ENCODE measurements around the gene NR1H2. TPM values are rescaled to one million over a fixed set of nuclear protein-coding genes. Genes with fewer than 3 reads are reported as not detected.
"Not testable (repeated sequence)": the region's sequence is repeated elsewhere in the genome, so short reads cannot be mapped to it uniquely, and the experiment has no call there.

Gene NR1H2
- polyA plus RNA-seq, 10 donors: 14.8 to 24.6 (median 18.7) TPM

DNA sequence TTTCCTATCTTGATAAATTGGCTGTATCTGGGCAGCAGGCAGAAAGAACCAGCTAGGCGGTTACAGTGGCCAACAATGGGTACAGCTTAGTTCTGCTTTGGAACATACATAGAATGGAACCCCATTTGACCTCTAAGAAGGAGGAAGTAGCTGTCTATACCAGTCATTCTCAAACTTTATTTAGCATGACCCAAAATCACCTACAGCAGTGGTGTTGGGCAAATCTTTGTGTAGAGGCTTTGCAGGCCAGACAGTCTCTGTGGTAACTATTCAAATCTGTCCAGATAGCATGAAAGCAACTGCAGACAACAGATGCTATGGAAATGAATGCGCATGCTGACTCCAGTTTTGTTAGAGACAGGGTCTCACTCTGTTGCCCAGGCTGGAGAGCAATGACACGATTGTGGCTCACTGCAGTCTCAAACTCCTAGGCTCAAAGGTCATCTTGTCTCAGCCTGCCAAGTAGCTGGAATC lies 35.1 kb upstream of the NR1H2 start:
- DNase-seq: no peak

DNA sequence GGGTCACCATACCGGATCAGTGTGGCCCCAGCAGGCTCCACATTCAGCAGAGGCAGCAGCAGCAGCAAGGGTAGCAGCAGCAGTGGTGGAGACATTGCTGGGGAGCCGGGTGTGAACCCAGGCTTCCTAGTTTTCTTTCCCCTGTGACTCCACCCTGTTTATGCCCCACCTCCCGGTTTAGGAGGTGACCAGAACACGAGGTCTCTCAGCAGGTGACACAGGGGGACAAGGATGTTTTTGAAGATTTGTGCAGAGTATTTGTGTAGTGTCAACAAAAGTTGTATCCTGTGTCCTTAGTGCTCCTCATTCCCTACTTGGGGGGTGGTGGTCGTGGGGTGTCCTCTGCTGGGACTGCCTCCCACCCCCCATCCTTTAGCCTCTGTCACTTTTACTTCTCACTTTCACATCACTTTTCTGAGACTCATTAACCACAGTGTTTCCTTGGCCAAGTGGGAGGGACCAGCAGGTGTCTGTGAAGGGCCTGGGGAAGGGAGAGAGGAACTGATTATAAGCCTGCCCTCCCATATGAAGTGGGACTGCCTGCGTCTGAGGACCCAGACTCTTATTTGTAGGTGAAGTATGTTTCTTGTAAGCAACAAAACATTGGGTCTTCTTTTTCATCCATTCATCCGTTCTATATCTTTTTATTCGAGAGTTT lies 31.5 kb upstream of the NR1H2 start:
- no peak for DNase-seq

DNA sequence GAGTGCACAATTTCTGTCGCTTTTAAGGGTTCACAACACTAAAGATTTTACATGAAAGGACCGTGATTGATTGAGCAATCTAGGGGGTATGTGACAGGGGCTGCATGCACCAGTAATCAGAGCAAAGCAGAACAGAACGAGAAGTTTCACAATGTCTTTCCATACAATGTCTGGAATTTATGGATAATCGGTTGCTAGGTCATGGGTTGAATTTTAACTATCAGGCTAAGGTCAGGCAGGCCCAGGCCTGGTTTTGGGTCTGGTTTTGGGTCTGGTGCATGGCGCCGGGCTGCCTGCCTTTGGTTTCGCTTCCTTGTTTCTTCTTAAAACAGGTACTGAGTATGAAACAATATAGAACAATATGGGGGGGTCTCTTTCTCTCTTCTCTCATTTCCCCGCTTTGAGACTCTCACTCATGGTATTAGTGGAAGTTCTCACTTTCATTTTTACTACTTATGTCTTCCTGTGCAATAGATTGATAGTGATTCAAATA lies 29.1 kb upstream of the NR1H2 start:
- not testable (repeated sequence) for DNase-seq

DNA sequence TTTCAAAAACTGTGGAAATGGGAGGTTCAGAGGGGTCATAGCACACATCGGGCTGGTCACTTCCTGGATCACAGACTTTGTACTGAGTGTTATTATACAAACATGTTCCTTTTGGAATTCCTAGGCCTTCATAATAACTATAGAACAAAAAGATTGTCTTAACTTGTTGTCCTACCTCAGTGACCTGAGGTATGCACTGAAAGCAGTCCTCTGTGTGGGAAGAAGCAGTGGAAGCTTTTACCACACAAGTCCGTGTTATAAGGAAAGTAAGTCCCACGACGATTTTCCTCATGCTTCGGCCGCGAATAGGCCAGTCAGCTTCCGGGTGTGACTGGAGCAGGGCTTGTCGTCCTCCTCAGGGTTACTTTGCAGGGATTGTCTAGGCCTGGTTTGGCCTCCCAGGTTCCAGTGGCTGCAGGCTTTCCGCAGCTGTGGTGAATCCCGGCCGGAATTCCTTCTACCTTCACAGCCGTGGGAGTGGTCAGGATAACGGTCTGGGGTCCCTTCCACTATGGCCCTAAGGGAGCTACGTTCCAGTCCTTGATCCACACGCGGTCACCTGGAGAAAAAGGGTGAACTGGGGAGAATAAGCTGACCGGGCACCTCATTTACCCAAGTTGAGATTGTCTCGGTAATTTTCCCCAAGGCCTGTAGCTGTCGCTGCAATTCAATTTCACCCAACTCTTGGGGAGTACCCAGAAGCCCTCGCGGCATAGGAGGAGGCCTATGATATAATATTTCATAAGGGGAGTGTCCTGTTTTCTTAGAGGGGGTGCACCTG lies 26.8 kb upstream of the NR1H2 start:
- DNase-seq: no peak

DNA sequence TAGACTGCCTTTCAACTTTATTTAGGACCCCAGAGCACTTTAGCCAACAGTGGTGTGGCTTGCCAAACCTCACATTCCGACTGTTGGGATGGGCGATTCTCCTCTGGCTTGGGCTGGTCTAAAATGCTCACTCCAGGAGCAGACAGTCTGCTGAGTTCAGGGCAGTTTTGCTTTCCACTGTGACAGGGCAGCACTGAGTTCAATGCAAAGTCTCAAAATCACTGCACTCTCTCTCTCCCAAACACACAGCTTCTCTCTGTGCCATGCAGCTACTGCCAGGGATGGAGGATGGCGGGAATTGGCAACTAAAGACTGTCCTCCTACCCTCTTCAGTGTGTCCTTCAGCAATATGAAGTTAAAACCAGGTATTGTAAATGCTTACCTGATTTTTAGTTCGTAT lies 24.0 kb upstream of the NR1H2 start:
- no peak for DNase-seq

DNA sequence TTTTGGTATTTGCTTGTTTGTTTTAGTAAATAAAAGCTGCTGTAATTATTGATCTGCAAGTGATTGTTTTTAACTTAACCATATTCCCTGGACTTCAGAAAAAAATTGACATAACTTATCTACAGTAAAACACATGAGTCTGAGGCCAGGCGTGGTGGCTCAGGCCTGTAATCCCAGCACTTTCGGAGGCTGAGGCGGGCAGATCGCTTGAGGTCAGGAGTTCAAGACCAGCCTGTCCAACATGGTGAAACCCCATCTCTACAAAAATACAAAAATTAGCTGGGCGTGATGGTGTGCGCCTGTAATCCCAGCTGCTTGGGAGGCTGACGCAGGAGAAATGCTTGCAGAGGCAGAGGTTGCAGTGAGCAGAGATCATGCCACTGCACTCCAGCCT lies 22.8 kb upstream of the NR1H2 start:
- DNase-seq: not testable (repeated sequence)

DNA sequence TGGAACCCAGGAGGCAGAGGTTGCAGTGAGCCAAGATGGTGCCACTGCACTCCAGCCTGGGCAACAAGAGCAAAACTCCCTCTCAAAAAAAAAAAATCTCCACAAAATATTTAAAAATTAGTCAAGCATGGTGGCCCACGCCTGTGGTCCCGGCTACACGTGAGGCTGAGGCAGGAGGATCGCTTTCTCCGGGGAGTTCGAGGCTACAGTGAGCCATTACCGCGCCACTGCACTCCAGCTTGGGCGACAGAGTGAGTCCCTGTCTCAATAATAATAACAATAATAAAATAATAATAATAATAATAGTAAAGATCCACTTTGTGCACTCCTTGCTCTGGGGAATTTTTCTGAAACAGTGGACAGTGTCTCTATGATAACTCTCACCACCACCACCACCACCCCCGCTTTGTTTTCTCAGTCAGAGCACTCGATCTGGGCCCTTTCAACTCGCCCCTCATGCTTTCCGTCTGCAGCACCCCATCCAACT lies 19.5 kb upstream of the NR1H2 start:
- no peak for DNase-seq

DNA sequence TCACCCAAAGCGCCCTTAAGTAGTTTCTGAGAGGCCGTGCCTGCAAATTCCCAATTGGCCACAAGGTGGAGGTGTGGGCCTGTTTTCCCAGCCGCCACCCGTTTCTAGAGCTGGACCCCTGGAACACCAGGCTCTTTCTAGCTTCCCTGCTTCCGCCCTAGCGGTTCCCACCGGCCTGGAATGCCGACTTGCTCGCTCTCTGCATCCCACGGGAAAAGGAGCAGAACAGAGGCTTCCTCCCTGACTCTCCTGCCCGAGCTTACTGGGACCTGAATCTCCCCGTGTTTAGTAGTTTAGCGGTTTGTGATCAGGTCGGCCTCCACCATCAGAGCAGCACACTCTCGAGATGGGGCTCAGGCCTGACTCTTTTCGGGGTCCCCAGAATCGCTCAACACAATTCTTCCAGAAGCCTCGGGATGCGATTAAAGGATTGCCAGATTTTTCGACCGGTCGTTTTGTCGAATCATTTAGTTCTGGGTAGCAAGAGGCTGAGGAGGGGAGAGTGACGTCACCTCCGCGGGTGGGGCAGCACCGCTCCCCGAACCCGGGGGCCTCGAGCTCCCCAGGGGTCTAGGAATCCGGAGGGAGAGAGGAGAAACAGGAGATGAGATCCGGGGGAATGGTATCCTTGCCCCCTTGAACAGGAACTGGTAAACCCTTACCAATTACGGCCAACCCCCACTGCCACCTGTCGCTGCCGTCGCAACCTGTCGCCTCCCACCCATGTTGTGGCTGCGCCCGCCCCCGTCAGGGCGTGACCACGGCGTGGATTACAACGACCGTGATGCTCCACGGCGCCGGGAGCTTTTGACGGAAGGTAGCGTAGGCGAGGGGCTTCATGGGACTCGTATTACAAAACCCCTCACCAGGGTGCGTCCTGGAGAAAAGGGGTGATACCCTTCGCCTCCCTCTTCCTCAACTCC lies 18.8 kb upstream of the NR1H2 start:
- DNase-seq: peak; percentile 45 to 82 (median 59)

DNA sequence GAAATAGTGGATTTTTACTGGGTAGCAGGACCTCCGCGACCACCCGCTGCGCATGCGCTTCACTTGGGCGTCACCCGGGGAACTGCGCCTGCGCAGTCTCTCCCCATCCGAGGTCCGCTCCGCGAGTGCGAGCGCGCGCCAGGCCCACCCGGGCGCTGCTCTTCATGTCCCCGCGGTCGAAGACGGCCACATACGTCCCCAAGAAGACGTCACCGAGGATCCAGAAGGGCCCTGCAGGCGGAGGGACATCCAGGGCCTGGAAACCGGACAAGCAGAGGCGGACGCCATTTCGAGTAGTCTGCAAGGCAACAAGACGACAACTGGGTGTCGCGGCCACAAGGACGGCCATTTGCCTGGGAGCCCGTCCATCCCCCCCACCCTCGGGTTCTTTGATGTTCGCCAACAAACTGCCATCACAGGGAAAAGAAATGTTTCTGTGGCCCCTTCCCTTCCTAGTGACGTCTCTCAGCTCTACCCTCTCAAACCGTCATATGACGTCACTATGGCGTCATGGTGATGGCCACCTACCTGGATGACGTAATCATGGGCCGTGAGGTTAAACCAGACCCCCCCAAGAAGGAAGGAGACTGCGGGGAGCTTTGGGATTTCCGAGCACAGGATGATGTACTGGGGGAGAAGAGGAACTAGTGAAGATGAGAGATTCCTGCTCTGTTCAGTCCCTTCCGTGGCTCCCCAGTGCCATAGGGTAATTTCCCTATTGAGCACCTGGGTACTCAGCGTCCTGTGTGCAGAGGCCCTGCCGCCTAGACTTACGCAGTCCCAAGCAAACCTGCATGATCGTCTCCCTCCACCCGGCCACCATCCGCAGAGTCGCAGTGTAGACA lies 17.6 kb upstream of the NR1H2 start:
- peak; percentile 42 to 82 (median 82) for DNase-seq

DNA sequence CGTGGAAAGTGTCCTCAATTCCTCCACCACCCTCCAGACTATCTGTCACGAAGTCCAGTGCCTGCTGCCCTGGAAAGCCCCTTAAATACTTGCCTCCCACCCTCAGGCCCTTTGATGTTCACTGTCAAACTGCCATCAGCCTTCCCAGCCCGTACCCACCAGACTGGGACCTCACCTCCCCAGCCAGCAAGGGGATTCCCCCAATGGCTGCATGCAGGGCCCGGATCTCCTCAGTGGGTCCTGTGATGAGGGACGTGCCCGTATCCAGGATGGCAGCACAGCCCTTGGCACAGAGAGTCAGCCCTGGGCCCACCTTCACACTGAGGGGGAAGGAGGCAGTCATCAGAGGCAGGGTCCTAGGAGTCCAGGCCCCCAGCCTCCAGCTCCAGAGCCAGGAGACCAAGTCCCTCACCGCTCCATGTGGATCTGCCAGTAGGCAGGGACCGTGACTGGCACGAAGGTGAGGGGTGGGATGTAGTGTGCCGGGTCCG lies 16.9 kb upstream of the NR1H2 start:
- no peak for DNase-seq

DNA sequence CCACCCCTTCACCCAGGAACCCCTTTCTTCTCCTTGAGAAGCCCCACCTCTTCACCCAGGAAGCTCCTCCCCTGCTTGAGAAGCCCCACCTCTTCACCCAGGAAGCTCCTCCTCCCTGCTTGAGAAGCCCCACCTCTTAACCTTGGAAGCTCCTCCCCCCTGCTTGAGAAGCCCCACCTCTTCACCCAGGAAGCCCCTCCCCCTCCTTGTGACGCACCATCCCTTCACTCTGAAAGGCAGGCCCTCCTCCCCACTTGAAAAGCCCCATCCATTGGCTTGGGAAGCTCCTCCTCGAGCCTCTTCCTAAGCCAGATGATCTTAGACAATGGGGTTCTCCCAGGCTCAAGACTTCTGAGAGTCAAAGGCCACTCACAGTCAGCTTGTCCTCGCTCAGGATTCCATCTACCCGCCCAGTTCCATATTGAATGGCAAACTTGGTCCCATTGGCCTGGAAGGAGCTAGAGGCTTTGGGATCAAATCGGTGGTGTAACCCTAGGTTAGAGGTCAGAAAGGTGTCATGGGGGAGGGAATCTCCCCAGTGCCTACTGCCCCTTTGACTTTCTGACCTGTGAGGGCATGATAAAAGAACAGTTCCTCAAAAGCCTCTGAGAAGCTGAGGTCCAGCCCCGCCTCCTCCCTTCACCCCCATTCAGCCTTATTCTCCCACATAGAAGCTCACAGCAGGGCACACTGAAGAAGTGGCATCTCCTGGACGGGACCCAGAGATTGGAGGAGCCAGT lies 14.8 kb upstream of the NR1H2 start:
- DNase-seq: no peak

DNA sequence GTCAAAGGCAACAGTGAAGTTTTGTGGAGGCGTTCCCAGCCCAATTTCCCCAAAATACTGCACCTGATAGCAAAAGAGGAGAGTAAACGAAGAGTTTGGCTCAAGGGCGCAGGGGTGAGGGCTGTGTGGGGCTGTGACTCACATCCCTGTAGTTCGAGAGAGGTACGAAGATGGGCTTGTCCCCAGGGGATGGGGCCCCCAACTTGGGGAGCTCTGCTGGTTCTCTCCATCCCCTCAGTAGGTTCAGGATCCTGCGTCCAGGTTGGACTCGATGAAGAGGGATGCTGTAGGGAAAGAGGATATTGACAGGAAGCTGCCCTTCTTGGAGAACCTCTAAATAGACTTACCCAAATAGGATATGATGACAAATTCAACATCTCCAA lies 14.2 kb upstream of the NR1H2 start:
- DNase-seq: no peak

DNA sequence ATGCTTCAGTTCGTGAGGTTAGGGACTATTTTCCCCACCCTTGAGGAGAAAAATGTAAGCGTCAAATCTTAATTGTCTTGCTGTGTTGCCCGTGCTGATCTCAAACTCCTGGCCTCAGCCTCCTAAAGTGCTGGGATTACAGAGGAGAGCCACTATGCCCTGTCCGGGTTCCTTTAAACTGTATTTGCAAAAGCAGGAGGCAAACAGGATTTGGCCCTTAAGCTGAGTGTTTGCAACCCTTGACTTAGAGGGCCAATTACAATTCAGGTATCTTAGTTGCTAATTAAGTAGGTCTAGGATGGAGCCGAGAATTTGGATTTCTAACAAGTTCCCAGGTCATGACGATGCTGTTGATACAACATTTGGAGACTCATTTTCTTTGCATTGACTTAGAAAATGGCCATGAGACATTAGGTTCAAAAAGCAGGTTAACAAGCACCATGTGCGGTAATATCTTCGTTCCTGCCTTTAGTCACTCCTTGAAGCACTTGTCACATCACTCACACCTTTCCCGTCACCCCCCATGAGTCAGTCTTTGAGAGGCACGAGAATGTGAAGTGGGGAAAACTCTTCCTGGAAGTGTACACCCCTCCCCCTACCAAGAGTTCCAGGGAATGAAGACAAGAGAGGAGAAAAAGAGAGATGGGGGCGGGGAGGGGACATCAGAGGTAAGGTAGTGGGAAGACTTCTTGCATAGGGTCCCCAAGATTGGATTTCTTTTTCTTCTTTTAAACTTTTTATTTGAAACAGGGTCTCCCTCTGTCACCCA lies 13.4 kb upstream of the NR1H2 start:
- no peak for DNase-seq

DNA sequence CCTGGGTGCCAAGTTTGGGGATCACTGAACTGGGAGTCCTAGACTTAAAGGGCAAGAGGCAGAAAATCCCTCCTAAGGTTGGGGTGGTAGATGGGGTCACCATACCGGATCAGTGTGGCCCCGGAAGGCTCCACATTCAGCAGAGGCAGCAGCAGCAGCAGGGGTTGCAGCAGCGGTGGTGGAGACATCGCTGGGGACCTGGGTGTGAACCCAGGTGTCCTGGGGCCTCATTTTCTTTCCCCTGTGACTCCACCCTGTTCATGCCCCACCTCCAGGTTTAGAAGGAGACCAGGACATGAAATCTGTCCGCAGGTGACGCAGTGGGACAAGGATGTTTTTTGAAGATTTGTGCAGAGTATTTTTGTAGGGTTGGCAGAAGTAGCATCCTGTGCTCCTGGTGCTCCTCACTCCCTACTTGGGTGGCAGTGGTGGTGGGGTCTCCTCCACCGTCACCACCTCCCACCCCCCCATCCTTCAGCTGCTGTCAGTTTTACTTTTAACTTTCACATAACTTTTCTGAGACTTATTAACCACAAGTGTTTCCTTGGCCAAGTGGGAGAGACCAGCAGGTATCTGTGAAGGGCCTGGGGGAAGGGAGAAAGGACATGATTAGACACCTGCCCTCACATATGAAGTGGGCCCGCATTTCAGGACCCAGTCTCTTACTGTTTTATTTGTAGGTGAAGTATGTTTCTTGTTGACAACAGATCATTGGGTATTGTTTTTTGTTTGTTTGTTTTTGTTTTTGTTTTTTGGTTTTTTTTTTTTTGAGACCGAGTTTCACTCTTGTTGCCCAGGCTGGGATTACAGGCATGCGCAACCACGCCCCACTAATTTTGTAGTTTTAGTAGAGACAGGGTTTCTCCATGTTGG lies 10.6 kb upstream of the NR1H2 start, which contains the start of gene NAPSA:
Gene NAPSA, minus strand, starts transcription at position 206 of the 873 bp plus-strand sequence. Its CDS starts 18 bp downstream, at position 188.
- no peak for DNase-seq

DNA sequence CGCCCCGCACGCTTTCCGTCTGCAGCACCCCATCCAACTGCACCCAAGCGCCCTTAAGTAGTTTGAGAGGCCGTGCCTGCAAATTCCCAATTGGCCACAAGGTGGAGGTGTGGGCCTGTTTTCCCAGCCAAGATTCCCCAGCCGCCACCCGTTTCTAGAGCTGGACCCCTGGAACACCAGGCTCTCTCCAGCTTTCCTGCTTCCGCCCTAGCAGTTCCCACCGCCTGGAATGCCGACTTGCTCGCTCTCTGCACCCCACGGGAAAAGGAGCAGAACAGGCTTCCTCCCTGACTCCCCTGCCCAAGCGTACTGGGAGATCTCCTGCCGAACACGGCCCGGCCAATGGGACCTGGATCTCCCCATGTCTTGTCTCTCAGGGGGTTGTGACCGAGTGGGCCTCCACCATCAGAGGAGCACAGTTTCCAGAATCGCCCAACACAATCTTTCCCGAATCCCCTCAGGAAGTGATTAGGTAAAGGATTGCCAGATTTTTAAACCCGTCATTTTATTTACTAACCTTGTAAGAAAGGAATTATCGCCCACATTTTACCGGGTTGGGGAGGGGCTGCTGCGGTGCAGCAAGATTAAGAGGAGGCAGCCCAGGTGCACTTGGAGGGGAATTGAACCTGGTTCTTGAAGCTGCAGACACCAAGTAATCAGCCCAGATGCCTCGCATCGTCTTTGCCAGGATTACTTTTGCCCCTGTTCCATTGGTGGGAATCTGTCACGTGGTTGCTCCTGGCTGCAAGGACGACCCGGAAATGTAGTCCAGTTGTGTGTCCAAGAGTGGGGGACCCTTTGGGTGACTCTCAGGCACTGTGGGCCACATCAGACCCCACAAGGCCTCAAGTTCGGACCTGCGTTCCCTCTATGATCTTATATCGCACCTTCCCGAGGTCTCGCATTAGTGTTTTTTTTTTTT lies 7.3 kb upstream of the NR1H2 start:
- DNase-seq: peak; percentile 85 to 93 (median 86)

DNA sequence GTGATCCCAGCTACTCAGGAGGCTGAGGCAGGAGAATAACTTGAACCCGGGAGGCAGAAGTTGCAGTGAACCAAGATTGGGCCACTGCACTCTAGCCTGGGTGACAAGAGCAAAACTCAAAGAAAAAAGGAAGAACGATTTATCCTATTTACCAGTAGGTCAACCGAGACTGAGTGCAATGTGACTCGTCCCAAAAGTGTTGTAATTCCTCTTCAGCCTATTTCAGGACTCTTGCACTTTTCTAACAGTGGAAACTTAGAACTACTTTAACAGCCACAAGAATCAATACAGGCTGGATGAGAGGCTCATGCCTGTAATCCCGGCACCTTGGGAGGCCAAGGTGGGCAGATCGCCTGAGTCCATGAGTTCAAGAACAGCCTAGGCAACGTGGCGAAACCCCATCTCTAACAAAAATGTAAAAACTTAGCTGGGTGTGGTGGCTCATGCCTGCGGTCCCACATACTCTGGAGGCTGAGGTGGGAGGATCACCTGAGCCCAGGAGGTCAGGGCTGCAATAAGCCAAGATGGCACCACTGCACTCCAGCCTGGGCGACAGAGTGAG lies 4.3 kb upstream of the NR1H2 start:
- DNase-seq: no peak
